Ishikawa (cell line): ENCODE data around the gene MFSD12.

Experiments
- CREB1 ChIP-seq: IDR thresholded peaks from 2 replicates; pipeline ENCODE4 v1.6.1; 2012; ENCODE audit warnings: low read depth
- EGR1 ChIP-seq: IDR thresholded peaks from 2 replicates; pipeline ENCODE4 v1.6.1; 2012
- EP300 ChIP-seq: IDR thresholded peaks from 2 replicates; pipeline ENCODE4 v1.6.1; 2012; ENCODE audit warnings: borderline replicate concordance
- FOXM1 ChIP-seq: IDR thresholded peaks from 2 replicates; pipeline ENCODE4 v1.6.1; 2012; ENCODE audit warnings: low read depth, borderline replicate concordance
- MAX ChIP-seq: IDR thresholded peaks from 2 replicates; pipeline ENCODE4 v1.6.1; 2012
- NFIC ChIP-seq: IDR thresholded peaks from 2 replicates; pipeline ENCODE4 v1.6.1; 2012
- RAD21 ChIP-seq: IDR thresholded peaks from 2 replicates; pipeline ENCODE4 v1.6.1; 2012; ENCODE audit warnings: low read depth
- REST ChIP-seq: IDR thresholded peaks from 2 replicates; pipeline ENCODE4 v1.6.1; 2012; ENCODE audit warnings: low read depth, mild to moderate bottlenecking
- TAF1 ChIP-seq: IDR thresholded peaks from 2 replicates; pipeline ENCODE4 v1.6.1; 2012; ENCODE audit warnings: low read depth, mild to moderate bottlenecking
- USF1 ChIP-seq: IDR thresholded peaks from 2 replicates; pipeline ENCODE4 v1.6.1; 2012
- YY1 ChIP-seq: IDR thresholded peaks from 2 replicates; pipeline ENCODE4 v1.6.1; 2012; ENCODE audit warnings: low read depth
- ZBTB7A ChIP-seq: IDR thresholded peaks from 2 replicates; pipeline ENCODE4 v1.6.1; 2012; ENCODE audit warnings: low read depth

Gene MFSD12

GRCh38 chr19:3494559-3494958 lies 62.8 kb downstream of the MFSD12 start:
- TF ChIP-seq MAX (no peak), TAF1 (no peak), YY1 (no peak), REST (no peak), EP300 (no peak), ZBTB7A (no peak), RAD21 (no peak), USF1 (no peak), EGR1 (no peak), FOXM1 (no peak), NFIC (no peak), CREB1 (no peak)
